Kidney tubule cell (primary cell): ENCODE results near the gene CYP2A6.
"Not testable (repeated sequence)": the region's sequence is repeated elsewhere in the genome, so short reads cannot be mapped to it uniquely, and the experiment has no call there.

Experiments
- DNase-seq: peaks from one replicate; pipeline ENCODE4 v3.0.0-alpha.2; 2018; ENCODE audit warnings: low spot score

CYP2A6 gene

GRCh38 chr19:40819479-40820234 lies 30.6 kb downstream of the CYP2A6 start:
- DNase-seq = peak; percentile 26

- peak; percentile 58 for DNase-seq
Measured at GRCh38 chr19:40818480-40819399, 31.5 kb downstream of the CYP2A6 start.

- DNase-seq = no peak
Measured at GRCh38 chr19:40815223-40815622, 35.0 kb downstream of the CYP2A6 start.

GRCh38 chr19:40813182-40813581 lies 37.1 kb downstream of the CYP2A6 start:
- DNase-seq = no peak

GRCh38 chr19:40812571-40812970 lies 37.7 kb downstream of the CYP2A6 start:
- not testable (repeated sequence) for DNase-seq

GRCh38 chr19:40811478-40812341 lies 38.5 kb downstream of the CYP2A6 start:
- no peak for DNase-seq

- peak; percentile 78 for DNase-seq
Measured at GRCh38 chr19:40810649-40811408, 39.4 kb downstream of the CYP2A6 start.

DNA sequence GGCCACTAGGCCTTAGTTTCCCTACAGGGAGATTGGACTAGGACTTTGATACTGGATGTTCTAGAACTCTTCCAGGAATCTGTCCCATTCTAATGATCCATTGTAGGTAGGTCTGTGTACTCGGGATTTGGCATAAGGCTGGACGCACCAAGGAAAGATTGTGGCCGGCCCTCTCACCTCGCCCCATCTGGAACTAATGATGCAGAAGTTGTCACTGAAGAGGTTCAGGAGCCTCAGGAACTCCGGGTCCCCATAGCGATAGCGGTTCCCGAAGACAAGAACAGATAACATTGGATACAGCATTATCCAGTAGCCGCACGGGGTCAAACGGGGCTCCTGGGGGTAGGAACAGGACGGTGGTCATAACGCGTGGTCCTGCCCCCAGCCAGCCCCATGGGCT lies 40.1 kb downstream of the CYP2A6 start:
- DNase-seq = no peak

GRCh38 chr19:40809358-40810086 lies 40.7 kb downstream of the CYP2A6 start:
- no peak for DNase-seq

DNA sequence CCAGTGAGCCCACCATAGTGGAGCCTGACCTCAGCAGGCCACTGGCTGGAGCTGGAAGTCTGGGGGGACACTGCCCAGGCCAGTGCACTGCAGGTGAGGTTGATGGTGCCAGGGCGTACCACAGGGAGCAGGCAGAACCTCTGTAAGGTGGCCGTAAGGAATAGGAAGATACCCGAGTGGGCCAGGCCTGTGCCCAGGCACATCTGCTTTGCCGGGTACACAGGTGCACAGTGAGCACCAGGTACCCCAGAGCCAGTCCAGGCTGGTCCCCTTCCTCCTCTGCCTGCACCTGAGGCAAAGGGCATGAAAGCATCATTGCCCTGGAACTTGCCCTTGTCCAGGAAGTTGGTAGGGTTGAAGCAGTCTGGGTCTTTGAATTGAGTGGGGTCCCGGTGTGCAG lies 41.8 kb downstream of the CYP2A6 start:
- DNase-seq = no peak

- DNase-seq = no peak
Measured at GRCh38 chr19:40808021-40808325, 42.3 kb downstream of the CYP2A6 start.

DNA sequence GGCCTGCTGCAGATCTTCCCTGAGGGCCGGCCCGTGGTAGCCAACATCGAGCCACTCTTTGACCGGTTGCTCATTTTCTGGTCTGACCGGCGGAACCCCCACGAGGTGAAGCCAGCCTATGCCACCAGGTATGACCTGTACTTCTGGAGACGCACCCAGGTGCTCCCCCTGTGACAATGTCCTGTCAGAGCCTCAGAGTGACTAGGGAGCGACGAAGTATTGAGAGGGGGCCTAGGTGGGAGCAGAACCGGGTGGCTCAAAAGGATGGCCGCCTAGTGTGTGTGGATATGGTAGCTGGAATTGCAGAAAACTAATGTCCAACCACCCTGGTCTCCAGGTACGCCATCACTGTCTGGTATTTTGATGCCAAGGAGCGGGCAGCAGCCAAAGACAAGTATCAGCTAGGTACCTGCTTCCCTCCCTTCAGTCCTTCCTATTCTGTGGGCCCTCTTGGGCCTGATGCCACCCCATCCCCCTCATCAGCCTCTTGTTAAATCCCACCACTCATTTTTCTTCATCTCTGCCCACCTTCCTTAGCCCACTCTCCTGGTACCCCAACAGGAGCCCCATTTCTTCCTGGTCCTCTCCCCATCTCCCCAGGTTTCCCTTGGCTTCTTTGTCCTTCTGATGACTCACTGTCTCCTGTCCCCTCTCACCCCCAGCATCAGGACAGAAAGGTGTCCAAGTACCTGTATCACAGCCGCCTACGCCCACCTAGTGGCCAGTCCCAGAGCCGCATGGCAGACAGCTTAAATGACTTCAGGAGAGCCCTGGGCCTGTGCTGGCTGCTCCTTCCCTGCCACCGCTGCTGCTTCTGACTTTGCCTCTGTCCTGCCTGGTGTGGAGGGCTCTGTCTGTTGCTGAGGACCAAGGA lies 42.9 kb downstream of the CYP2A6 start:
- peak; percentile 72 for DNase-seq

DNA sequence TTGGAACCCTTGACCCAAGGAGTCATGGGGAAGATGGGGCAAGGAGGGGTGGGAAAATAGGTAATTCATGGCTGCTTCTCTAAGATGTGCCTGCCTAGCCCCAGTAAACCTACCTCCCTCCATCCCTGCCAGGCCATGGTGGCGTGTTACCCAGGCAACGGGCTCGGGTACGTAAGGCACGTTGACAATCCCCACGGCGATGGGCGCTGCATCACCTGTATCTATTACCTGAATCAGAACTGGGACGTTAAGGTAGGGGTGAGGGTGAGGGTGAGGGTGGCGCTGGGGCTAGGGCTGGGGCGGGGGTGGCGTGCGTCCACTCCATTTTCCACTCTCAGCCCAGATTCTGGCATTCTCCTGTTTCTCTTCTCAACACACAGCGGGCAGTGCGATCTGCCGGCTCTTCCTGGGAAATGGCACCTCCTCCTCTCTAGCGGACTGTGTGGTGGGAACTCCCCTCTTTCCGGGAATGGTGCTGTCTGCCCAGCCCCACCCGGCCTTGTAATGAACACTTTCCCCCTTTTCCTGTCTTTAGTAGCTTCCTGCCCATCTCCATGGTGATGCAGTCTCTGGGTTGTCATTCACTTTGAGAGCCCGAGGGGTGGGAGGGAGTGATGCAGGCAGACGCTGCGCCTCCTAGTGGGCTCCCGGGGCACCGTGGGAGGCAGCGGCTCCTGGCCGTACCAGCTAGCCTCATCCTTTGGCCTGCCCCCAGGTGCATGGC lies 43.7 kb downstream of the CYP2A6 start:
- DNase-seq = peak; percentile 82

DNA sequence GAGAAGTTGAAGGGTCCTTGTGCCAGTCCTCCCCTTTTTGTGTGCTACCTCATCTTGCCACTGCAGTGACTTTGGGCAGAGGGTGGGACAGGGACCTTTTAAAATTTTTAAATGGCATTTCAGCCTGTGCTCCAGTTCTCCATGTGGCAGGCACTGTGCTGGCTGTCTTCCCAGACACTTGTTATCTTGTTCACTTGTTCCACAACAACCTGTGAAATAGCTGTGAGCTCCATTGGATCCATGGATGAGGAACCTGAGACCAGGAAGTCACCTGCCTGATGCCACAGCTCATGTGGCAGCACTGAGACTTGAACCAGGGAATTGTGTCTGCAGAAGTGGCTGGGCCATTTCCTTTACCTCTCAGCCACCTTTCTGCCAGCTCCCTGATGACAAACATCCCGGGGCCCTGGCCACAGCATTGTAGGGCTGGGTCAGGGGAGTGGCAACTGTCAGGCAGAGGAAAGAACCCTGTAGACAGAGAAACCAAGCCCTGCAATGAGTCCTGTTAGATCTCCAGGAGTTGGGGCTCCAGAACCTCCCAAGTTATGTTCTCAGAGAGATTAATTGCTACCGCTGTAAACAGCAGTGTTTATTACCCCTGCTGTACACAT lies 44.9 kb downstream of the CYP2A6 start:
- DNase-seq = no peak

DNA sequence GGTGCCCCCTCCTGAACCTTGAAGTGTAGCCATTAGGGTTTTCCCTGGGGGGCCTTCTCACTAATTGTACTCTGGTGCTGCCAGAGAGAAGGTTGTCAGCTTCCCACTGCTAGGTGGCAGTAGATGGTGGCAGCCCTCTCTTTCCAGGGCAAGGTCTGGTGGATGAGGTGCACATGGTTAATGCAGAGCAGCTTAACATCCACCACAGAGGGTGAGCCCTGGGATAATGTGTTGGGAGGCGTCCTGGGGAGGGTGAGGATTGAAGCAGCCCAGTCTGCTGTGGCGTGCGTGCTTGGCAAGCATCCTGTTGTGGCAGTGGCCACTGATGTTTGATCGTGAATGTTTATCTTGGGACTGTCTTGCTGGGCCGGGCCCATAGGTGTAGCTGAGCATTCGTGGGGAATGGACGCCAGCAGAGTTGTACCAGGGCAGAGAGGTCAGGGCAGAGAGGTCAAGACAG lies 45.4 kb downstream of the CYP2A6 start:
- no peak for DNase-seq

DNA sequence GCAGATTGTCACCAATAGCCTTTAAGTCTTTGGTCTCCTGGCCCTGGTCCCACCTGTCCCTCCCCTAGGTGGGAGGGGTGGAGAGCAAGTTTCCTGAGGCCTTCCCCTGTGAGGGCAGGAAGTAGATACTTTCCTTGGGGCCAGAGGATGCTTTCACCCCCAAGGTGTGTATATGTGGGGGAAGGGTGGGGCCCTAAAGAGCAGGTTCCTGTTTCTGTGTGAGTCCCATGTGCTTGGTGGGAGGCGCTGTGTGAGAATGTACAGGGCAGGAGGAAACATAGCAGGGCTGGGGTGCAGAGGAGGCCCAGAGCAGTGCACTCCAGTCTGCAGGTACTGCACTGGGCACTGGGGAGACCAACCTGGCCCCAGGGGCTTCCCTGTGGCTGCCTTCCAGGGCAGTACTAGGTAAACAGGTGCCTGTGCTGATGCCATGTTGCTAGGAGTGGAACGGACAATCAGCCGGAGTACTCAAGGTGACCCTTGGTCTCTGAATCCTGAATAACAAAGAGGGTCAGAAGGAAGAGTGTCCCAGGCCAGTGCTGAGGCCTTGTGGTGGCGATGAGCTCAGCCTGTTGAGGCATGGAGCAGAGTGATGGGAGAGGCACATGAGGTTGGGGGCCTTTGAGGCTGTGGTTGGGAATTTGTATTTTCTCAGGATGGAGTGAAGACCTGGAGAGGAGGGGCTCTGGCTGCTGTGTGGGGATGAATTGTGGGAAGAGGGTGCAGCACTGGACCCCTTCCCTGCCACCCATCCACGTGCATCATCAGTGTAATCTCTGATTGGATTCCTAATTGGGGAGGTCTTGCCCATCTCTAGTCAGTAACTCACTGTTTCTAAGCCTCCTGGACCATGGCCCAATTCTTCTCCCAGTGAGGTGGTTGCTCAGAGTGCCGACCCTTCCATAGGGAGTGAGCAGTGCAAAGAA lies 46.1 kb downstream of the CYP2A6 start:
- DNase-seq = peak; percentile 46

DNA sequence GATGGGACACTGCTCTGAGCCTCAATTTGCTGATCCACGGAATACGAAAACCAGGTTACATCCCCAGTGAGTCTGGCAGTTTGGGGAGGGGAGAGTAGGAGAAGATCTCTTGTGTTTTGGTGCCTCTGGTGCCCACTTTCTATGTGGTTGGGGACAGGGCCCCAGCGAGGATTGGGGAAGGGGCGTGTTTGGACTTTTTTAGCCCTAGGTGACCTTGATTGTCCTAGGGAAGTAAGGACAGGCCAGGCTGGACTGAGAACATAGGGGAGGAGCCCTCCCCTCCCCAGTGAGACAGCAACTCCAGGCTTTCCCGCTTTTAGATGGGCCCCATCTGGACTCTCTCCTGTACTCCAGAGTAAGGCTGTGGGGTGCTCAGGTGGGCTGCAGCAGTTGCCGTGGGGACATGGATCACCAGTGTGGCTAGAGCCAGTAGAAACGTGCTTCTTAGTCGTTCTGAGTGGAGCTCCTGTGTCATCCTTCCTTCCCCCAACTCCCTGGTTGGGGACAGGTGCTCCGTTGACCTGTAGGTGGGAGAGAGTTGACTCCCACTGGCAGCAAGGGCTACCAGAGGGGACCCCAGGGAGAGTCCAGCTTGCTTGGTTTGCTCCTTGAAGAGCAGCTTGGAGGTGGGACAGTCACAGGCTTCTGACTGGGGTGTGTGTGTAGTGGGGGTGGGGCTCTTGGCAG lies 46.9 kb downstream of the CYP2A6 start:
- DNase-seq = no peak
